ENCODE measurements around the gene GON4L.
"Not testable (repeated sequence)": the region's sequence is repeated elsewhere in the genome, so short reads cannot be mapped to it uniquely, and the experiment has no call there.

GON4L gene

GRCh38 chr1:155816351-155816750 lies 40.7 kb downstream of the GON4L start:
- DNase-seq, result no peak

- DNase-seq, result no peak
These were observed 43.3 kb downstream of the GON4L start for GRCh38 chr1:155813672-155814071.

GRCh38 chr1:155812878-155813277 lies 44.1 kb downstream of the GON4L start:
- no peak for DNase-seq

DNA sequence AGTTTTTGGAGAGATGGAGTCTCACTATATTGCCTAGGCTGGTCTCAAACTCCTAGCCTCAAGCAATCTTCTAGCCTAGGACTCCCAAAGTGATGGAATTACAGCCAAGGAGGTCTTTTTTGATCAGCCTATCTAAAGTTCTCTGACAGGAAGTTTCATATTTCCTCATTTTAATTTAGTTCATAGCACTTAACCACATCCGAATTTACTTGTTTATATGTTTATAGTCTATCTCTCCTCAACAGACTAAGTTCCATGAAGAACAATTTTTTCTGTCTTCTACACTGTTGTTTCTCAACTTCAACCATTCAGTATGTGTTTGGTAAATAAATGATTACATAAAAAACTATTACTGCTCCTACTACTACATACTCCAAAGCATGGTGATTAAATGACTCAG lies 47.9 kb downstream of the GON4L start:
- DNase-seq, result no peak

DNA sequence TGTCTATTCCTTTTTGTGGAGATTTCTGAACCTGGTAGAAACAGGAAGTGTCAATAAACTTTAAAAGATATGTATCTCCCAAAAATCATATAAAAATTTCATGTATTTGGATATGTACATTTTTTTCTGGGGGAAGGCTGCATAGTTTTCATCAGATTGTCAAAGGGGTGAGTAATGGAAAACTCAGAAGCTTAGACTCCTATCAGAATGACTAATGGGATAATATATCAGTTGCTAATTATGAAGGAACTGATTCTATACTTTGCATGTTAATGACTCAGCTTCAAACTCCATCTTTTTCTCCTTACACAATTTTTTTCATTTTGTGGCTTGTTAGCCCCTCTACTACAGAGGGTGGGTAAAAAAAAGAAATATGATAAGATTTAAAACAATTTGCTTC lies 55.9 kb downstream of the GON4L start:
- DNase-seq, result no peak

DNA sequence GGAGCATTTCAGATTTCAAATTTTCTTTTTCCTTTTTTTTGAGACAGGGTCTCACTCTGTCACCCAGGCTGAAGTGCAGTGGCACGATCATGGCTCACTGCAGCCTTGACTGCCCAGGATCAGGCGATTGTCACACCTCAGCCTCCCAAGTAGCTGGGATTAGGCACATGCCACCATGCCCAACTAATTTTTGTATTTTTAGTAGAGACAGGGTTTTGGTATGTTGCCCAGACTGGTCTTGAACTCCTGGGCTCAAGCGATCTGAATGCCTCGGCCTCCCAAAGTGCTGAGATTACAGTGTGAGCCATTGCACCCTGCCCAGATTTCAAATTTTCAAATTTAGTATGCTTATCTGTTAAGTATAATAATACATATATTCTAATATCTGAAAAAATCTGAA lies 61.4 kb downstream of the GON4L start:
- not testable (repeated sequence) for DNase-seq

DNA sequence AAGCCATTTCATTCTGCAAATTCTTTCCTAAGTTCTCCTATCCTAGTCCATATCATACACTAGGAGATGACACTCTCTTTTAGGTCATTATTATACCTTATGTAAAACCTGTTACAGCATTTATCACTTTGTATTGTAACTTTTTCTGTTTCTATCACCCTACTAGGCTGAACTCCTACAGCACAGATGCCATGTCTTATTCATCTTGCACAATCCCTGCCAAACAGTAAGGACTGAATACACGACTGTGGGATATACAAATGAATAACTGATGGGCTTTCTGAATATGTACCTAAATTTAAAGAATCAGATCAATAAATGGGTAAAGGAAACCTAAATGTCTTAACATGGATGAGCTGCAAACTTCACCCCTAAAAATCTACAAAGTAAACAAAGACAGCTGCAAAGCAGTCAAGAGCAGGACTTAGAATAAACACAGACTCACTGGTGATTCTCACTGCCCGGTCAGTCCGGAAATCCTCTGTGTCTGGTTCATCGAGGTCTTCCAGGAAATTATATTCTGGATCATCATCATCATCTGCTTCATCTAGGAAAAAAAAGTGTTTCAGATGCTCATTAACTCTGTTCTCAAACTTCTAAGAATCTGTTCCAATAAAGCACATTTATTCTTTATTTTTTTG lies 62.3 kb downstream of the GON4L start:
- DNase-seq, result no peak

DNA sequence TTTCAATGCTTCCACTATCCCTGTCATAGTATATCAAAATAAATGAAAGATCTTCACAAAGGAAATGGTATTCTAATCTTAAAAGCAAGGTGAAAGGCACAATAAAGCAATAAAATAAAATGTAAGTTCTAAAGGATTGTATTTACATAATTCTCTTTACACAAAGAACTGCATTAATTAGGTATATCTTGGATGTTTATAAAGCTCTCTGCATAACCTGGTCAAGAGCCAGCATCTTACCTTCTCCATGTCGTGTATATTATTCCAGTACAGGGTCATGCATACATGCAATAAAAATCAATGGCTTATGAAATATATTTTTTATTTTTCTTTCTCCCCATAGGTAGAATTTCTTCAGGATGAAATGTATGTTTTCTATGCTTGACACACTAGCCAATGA lies 63.8 kb downstream of the GON4L start:
- DNase-seq, result no peak

DNA sequence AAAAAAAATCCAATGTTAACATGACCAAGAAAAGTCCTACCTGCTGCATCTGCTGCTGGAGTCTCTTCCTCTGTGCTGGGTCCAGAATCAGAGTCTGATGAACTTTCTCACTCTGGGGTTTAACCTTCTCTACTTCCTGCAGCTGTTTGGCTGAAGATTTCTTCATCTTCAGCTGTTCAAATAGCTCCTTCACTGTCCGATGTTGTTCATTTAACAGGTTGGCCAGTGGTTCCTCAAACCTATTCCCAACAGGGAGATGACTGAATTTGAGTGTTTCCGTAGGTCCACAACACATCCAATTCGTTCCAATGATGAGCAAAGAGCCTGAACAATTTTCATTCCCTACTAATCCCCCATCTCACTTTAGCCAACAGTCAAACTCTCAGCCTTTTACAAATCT lies 79.4 kb downstream of the GON4L start:
- no peak for DNase-seq

GRCh38 chr1:155776414-155776813 lies 80.6 kb downstream of the GON4L start:
- peak; percentile 9 for DNase-seq

GRCh38 chr1:155773221-155773620 lies 83.8 kb downstream of the GON4L start:
- no peak for DNase-seq

DNA sequence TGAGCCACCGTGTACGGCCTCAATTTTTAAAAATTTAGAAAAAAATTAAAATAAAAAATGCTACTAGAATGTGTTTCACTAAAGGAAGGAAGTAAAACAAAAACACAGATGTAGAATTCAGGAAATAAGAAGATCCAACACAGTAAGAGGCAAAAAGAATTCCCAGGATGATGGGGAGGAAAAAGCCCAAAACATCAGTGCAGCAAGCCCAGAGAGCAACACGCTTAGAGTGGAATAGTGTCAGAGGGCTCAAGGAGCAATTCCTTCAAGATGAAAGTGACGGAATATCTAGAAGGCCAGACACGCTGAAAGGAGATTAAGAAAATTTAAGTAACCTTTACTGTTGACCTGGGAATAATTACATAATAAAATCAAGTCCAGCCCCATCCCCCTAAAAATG lies 87.8 kb downstream of the GON4L start:
- no peak for DNase-seq

DNA sequence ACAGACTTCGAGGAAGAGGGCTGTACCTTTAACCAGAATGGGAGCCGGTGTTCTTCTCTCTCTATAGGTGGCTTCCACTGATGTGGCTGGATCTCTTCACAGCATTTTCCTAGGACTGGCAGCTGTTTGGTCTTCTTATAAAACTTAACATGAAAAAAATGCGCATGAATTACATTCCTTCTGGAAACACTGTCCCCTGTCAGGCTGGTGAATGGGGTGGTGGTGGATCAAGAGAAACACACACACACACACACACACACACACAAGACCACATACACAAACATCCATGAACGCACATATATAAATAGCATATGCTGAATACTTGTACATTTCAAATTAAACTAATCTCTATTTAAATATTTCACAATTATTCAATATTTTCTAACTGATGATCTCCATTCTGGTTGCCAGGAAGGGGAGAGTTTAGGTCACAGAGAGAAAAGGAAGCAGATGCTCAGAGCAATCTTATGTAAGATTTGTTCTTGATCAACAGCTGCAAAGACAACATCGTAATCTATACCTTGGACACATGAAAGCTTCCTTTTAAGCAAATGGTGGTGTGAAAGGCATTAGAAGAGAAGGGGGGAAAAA lies 89.5 kb downstream of the GON4L start:
- not testable (repeated sequence) for DNase-seq

- not testable (repeated sequence) for DNase-seq
These were observed 93.0 kb downstream of the GON4L start for GRCh38 chr1:155763989-155764388.

DNA sequence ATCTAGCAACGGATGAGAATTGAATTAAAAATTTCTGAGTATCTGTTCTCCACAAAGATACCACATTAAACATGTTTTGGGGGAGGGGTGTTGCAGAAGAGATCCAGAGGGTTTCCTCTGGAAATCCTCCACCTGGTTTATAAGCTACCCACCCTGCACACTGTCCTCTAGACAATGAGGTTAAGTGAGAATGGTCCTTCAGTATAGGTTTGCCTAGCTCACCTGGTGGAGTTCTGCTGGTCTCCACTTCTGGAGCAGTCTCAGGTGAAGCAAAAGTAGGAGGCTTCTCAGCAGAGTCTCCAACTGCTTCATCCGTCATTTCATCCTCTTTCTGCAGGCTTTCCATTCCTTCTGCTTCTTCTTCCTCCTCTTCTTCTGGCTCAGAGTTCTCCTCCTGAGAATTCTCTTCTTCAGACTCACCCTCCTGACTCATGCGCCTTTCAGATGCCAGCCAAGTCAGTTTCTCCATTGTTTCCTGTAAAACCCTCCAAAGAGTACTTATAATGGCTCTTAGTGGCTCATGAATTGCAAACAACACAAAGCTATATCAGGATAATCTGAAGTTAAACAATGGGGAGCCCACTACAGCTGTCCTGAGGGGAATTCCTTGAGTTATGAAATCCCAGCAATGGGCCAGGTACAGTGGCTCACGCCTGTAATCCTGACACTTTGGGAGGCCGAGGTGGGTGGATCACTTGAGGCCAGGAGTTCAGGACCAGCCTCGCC lies 93.8 kb downstream of the GON4L start:
- not testable (repeated sequence) for DNase-seq

DNA sequence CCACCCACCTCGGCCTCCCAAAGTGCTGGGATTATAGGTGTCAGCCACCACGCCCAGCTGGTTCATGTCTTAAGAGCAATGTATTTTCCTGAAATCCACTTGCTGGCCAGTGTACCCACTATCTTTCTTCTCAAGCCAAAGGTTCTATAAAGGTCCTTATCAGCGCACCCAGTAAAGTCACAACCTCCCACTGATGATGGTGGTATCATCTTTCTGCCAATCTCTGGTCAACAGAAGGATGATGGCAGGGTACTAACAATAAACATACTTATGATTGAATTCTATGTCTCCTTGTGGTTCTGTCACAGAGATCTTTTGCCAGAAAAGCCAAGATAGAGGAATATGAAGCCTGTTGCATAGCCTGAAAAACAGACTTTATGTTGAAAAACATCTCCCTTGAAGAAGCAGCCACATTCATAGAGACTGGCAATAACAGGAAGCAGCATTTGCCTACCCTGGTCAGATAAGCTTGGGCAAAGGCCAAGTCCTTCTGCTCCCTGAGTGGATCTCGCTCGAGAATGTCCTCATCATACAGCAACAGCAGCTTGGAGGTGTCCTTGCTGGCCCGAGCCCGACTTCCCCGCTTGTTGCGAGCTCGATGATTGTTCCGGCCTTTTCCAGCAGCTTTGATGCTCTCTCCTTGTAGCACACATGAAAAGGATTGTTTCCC lies 95.1 kb downstream of the GON4L start:
- no peak for DNase-seq

DNA sequence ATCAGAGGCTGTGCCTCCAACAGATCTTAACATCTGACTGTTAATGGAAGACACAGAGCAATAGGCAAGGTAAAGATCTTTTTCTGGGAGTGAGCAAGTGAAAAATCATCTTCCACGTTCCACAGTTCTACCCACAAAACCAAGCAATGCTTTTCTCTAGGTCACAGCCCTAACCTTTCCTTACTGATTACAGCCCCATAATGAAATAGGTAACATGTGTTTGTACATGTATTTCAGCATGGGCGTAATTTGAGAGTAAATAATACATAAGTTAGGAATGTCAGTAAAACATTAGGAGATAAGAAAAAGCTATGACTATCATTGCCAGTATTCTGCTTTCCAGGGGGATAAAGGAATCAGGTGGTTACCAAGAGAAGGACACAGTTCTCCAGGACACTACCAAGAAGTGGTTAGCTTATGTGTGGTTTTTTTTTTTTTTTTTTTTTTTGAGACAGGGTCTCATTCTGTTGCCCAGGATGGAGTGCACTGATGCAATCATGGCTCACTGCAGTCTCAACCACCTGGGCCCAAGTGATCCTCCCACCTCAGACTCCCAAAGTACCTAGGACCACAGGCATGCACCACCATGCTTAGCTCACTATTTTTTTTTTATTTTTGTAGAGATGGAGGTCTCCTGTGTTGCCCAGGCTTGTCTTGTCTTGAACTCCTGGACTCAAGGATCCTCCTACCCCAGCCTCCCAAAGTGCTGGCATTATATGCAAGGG lies 96.1 kb downstream of the GON4L start:
- no peak for DNase-seq

DNA sequence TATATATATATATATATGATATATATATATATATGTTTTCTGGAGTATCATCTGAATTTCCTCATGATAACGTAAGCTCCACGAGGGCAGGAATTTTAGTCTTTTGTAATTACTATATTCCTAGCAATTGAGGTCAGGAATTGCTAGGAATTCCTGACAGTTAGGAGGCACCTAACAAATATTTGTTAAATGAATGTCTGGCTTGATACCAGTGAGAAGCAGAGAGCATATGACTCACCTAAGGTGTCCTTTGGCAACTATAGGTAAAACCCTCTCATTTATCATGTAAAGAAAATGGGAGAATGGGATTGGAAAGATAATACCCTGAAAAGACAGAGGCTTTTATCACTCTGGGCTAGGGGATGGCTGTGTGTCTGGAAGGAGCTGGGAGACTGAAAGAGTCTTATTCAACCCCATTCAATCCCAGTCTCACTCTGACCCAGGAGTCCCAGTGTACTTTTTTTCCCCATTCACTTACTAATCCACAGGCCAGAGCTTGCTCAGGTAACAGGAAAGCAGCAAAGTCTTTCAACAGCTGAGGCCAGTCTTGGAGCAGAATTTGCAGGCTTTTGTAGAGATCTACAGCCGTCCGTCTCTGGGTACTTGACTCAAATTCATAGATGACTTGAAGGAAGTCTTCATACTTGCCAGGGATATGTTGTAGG lies 96.9 kb downstream of the GON4L start:
- no peak for DNase-seq

GRCh38 chr1:155759017-155759416 lies 98.0 kb downstream of the GON4L start:
- not testable (repeated sequence) for DNase-seq

- DNase-seq, result not testable (repeated sequence)
These were observed 108.9 kb downstream of the GON4L start for GRCh38 chr1:155748141-155748540.

DNA sequence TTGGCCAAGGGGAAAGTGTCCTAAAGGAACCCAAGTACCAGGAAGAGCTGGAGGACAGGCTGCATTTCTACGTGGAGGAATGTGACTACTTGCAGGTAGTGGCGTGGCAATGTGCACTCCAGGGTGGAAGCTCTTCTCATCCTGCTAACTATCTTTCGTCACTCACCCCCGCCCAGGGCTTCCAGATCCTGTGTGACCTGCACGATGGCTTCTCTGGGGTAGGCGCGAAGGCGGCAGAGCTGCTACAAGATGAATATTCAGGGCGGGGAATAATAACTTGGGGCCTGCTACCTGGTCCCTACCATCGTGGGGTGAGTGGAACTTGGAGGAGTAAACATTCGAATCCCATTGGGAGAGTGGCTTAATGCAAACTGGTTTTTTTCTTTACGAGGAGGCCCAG lies 109.4 kb downstream of the GON4L start:
- DNase-seq, result not testable (repeated sequence)
